ENCODE results near the gene MYCBPAP.

DNA sequence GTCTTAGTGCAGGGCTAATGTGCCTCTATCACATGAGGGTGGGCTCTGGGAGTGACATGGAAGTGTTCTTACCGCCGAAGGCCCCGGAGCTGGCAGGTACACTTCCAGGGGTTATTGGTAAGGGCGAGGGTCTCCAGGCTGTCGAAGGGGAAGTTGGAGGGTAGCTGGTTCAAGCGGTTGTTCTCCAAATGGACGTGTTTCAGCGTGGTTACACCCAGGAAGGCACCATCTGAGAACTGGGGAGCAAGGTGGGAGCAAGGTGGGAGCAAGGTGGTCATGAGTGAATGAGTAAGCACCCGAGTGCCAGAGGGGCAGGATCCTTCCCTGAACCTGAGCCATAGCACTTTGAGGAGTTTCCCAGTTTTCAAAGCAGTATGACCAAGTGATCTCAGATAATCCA is 42.6 kb upstream of the MYCBPAP start:
- TF ChIP-seq, protein P1, sequence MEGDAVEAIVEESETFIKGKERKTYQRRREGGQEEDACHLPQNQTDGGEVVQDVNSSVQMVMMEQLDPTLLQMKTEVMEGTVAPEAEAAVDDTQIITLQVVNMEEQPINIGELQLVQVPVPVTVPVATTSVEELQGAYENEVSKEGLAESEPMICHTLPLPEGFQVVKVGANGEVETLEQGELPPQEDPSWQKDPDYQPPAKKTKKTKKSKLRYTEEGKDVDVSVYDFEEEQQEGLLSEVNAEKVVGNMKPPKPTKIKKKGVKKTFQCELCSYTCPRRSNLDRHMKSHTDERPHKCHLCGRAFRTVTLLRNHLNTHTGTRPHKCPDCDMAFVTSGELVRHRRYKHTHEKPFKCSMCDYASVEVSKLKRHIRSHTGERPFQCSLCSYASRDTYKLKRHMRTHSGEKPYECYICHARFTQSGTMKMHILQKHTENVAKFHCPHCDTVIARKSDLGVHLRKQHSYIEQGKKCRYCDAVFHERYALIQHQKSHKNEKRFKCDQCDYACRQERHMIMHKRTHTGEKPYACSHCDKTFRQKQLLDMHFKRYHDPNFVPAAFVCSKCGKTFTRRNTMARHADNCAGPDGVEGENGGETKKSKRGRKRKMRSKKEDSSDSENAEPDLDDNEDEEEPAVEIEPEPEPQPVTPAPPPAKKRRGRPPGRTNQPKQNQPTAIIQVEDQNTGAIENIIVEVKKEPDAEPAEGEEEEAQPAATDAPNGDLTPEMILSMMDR (IDR thresholded peaks at IDR 0.05), result no peak
- no peak for TF ChIP-seq POLR2A (IDR thresholded peaks at IDR 0.05)

Data from right lobe of liver (tissue), 4 donors.